HG03108 (cell line): ENCODE results near the gene ACAA1.
A peak's percentile ranks its signal among the peaks of the same experiment; 100 is the strongest.
"Not testable (repeated sequence)": the region's sequence is repeated elsewhere in the genome, so short reads cannot be mapped to it uniquely, and the experiment has no call there.

Experiments used
- ATAC-seq: cut with Tn5 transposase; IDR thresholded peaks from one replicate; pipeline ENCODE4 v1.9.1; 2021; ENCODE audit warnings: moderate library complexity; ENCODE audit not compliant: unreplicated experiment

Gene ACAA1

GRCh38 chr3:38136777-38137614 lies at the start of gene ACAA1:
Gene ACAA1, minus strand, starts transcription at chr3:38137127. Its CDS starts 92 bp downstream, at chr3:38137035.
- peak; percentile 85 for ATAC-seq

DNA sequence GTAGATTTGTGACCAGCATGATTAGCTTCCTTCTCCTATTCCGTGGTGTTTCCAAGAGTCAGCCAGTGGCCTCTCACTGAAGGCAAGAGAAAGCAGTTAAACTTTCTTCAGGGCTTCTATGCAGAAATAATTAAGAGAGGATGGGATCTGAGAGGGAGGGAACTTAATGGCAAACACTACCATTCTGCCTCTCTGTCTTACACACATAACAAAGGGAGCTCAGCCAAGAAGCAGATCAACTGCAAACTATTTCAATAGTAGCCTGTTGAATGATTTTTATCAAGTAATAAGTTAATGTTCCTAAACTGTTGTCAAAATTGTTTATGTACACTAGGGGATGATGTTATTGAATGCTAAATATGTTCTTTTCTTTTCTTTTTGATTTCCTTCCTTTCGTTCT lies 40.3 kb upstream of the ACAA1 start:
- no peak for ATAC-seq

DNA sequence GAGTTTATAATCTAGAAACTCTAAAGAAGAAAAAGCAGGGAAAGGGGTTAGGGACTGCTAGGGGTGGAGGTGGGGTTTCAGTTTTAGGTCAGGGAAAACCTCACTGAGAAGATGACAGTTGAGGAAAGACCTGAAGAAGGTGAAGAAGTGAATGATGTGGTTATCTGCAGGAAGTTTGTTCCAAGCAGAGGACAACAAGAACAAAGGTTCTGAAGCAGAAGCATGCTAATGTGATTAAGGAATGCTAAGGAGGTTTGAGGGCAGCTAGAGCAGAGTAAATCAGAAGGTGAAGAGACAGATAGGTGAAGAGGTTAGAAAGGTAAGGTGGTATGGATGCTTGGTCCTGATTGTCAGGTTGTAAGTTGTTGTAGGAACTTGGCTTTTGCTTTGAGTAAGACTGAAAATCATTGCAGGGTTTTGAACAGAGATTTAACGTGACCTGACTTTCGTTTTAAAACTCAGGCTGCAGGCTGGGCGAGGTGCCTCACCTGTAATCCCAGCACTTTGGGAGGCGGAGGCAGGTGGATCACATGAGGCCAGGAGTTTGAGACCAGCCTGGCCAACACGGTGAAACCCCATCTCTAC lies 37.0 kb upstream of the ACAA1 start:
- no peak for ATAC-seq

GRCh38 chr3:38171622-38172021 lies 34.7 kb upstream of the ACAA1 start:
- ATAC-seq: no peak

- no peak for ATAC-seq
These were observed 33.8 kb upstream of the ACAA1 start for GRCh38 chr3:38170722-38171121.

- no peak for ATAC-seq
These were observed 32.0 kb upstream of the ACAA1 start for GRCh38 chr3:38169027-38169317.

DNA sequence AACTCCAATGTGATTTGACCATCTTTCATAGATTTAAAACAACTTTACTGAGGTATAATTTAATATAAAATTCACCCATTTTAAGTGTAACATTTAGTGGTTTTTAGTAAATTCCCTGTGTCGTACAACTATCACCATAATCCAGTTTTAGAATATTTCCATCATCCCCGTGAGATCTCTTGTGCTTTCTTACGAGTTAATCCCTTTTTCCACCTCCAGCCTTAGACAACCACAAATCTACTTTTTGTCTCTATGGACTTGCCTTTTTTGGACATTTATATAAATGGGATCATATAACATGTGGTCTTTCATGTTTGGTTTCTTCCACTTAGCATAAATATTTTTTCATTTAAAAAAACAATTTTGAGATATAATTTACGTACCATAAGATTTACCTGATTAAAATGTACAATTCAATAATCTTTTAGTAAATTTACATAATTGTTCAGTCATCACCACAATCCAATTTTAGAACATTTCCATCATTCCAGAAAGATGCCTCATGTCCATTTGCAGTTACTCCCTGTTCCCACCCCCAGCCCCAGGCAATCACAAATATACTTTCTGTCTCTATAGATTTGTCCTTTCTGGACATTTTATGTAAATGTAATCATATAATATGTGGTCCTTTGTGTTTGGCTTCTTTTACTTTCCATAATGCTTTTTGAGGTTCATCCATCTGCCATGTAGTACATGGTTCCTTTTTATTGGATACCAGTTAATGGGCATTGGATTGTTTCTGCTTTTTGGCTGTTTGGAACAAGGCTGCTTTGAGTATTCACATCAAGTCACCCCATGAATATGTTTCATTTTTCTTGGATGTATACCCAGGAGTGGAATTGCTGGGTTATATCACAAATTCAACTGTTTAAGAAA lies 31.5 kb upstream of the ACAA1 start:
- no peak for ATAC-seq

DNA sequence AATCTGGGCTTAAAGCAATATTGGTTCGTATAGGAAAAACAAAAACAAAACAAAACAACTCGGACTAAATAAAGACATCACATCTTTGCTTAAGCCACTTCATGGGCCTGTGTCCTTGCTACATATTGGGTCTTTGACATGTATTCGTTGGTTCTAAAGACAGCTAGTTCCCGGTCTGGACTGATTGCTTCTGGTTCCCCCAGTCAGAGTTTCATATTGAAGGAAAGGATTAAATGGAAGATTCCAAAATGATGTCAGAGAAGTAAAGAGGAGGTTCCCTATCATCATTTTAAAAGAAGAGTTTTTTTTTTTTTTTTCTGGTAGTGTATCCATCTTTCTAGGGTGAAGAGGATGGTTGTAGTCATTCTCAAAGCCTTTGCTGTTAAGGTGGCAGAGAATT lies 30.7 kb upstream of the ACAA1 start:
- ATAC-seq: no peak

GRCh38 chr3:38165722-38166387 lies 28.9 kb upstream of the ACAA1 start:
- no peak for ATAC-seq

DNA sequence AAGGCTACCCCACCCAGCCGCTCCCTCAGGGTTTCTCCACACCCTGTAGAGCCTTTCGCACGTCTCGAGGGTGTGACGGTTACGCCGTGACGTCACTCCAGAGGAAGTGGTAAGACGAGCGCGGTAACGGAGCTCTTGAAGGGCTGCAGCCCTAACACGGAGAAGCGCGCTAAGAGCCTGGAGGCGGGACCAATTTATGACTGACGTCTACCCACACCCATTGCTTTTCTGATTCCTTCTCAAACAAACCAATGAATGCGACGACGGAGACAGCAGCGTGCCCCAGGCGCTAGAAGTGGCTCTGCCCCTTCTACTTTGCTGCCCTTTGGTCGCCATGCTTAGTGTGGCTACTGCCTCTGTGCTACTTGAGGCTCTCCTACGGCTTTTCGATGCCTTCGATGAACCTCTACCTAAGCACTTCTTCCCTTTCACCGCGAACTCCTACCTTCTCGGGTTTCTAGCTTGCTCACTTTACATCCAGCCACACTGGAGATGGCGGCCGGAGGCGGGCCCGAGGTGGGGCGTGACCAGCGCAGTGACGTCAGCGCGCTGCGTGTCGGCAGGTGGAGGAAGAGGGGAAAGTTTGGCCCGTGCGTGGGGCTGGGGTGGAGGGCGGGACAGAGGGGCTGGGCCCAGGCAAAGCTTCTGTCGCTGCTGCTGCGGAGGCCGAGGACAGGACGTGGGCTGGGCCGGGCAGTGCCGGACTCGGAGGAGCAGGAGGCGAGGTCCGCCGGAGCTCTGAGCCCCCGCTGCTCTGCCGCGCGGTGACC lies 28.2 kb upstream of the ACAA1 start, which contains the start of gene OXSR1:
Gene OXSR1, plus strand, starts transcription at position 586 of the 770 bp plus-strand sequence. CDS start 340 bp downstream, outside the sequence.
- peak; percentile 94 for ATAC-seq

GRCh38 chr3:38164643-38164951 lies 27.7 kb upstream of the ACAA1 start:
- ATAC-seq: no peak

GRCh38 chr3:38163841-38164642 lies 27.1 kb upstream of the ACAA1 start:
- no peak for ATAC-seq

GRCh38 chr3:38163117-38163840 lies 26.4 kb upstream of the ACAA1 start:
- no peak for ATAC-seq

GRCh38 chr3:38160704-38161103 lies 23.8 kb upstream of the ACAA1 start:
- ATAC-seq: not testable (repeated sequence)

- ATAC-seq: no peak
These were observed 21.5 kb upstream of the ACAA1 start for GRCh38 chr3:38158472-38158871.

DNA sequence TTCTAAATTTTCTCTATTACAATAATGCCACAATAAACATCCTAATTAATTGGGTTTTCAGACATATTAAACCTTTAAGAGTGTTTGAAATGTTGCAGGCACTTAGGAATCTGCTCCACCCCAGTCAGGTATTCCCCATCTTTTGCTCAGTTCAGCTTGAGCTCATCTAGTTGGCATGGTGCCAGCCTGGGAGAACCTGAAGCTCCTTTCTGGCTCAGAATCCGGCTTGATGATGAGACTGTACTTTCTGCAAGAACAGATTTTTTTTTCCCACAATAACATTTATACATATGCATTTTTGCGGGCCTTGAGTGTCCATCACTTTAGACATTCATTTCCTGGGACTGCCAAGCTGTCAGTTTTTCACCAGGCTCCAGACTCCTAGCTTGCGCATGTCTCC lies 20.7 kb upstream of the ACAA1 start:
- ATAC-seq: no peak

GRCh38 chr3:38157117-38157516 lies 20.2 kb upstream of the ACAA1 start:
- ATAC-seq: no peak

DNA sequence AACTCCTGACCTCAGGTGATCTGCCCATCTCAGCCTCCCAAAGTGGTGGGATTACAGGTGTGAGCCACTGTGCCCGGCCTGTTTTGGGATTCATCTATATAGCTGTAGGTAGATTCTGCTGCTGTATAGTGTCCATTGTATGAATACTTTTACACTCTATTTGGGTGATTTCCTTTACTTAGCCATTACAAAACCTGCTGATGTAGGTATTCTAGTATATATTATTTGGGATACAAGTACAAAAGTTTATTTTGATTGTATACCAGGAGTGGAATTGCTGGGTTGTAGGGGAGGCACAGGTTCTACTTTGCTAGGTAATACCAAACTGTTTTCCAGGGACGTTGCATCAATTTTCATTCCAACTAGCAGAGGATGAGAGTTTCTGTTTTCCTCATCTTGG lies 18.9 kb upstream of the ACAA1 start:
- ATAC-seq: no peak

DNA sequence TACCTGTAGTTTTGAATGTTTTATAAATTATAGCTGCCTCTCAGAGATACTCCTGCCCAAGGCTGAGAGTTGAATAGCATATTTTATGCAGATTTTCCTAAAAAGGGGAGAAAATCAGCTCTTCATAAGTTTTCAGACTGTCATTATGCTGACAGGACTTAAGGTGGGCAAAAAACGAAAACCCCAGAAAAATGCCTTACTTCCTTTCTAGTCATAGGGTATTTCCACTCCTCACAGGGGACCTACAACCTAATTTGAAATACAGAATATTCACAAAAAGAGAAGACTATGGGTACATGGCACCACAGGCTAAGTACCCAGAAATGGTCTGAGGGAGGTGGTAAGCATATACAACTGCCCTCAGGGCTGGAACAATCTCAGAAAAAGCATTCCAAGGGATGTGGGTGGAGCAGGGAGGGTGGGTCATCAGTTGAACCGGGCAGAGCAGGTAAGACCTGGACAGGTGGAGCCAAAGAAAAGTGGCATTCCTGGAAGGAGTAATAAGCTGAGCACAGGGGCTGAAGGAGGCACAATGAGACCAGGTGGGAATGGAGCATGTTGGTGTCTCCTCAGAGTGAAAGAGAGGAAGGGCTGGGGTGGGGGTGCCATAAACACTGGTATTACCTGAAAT lies 17.8 kb upstream of the ACAA1 start:
- ATAC-seq: no peak
